COR-L47 (cell line): ENCODE data around the gene EMP1.
"Not testable (repeated sequence)": the region's sequence is repeated elsewhere in the genome, so short reads cannot be mapped to it uniquely, and the experiment has no call there.

Experiments used
- DNase-seq: peaks from one replicate; lab custom pipeline; 2025; lab: John Stamatoyannopoulos, UW

Gene EMP1

GRCh38 chr12:13258717-13259119 lies 62.2 kb downstream of the EMP1 start:
- no peak for DNase-seq

GRCh38 chr12:13259625-13260024 lies 63.1 kb downstream of the EMP1 start:
- not testable (repeated sequence) for DNase-seq

- not testable (repeated sequence) for DNase-seq
Observed at GRCh38 chr12:13267826-13268225, 71.3 kb downstream of the EMP1 start.

- no peak for DNase-seq
Observed at GRCh38 chr12:13268581-13268980, 72.1 kb downstream of the EMP1 start.
